Head of caudate nucleus (tissue), 42 donors: ENCODE data around the gene PERM1.

Experiments
- DNase-seq, 42 donors: peaks; one replicate each; pipeline versions ENCODE4 v3.0.0 to v3.0.0-alpha.2; 2020 to 2021; ENCODE audit warnings: mixed read lengths in 7 of 42
- intact Hi-C: fragments of 100-400 bp; cut with DNase I; formaldehyde crosslinking; loops from one replicate; pipeline ENCODE4 v1.15.0; 2022

Gene PERM1

DNA sequence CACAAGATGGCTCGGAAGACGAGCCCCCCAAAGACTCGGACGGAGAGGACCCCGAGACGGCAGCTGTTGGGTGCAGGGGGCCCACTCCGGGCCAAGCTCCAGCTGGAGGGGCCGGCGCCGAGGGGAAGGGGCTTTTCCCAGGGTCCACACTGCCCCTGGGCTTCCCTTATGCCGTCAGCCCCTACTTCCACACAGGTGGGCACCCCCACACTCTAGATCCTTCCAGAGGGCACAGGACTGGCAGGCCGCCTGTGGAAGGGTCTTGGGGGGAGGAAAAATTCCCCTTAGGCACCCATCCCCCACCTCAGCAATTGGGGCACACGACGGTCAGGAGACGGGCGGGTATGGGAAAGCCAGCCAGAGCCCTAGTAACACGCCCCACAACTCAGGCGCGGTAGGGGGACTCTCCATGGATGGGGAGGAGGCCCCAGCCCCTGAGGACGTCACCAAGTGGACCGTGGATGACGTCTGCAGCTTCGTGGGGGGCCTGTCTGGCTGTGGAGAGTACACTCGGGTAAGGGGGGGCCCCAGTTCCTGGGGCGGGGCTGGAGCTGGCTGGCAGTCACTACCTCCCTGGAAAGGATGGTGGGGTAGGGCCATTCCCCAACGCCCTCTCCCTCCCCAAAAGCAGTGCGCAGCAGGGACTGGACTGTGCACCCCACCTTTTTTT is 38.9 kb downstream of the PERM1 start:
- no peak for DNase-seq
- intact Hi-C loops, result no loop called here

GRCh38 chr1:942411-942821 is 39.5 kb downstream of the PERM1 start:
- DNase-seq, result no peak

GRCh38 chr1:941588-942383 is 40.1 kb downstream of the PERM1 start:
- peak in 7 of 42 donors; percentile 27 to 53 (median 38) for DNase-seq

More at GRCh38 chr1:942411-942821, 39.5 kb downstream of the PERM1 start:
- intact Hi-C loops, result no loop called here

DNA sequence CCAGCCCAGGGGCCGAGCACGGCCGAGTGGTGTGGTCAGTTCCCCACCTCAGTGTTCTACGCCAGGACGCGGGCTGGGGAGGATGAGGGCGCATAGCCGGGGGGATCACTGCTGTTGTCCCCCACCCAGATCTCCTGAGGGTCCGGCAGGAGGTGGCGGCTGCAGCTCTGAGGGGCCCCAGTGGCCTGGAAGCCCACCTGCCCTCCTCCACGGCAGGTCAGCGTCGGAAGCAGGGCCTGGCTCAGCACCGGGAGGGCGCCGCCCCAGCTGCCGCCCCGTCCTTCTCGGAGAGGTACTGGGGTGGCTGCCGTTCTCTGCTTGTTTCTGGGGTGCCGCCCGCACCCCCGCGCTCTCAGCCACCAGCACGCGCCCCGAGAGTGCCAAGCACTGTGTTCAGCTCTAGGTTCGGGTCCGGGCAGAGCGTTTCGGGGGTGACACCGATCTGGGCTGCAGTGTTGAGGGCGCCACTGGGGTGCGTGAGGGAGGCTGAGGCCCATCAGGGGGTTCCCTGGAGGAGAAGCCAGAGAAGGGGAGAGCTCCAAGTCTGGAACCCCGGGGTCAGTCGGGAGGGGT is 40.8 kb downstream of the PERM1 start:
- intact Hi-C loops, result no loop called here
- no peak for DNase-seq

More at GRCh38 chr1:941588-942383, 40.1 kb downstream of the PERM1 start:
- intact Hi-C loops, result no loop called here

GRCh38 chr1:940107-941014 is 41.5 kb downstream of the PERM1 start:
- intact Hi-C loops, result no loop called here

GRCh38 chr1:939511-940106 is 42.3 kb downstream of the PERM1 start:
- DNase-seq, result no peak
- intact Hi-C loops, result no loop called here

More at GRCh38 chr1:940107-941014, 41.5 kb downstream of the PERM1 start:
- peak in 35 of 42 donors; percentile 16 to 72 (median 48) for DNase-seq

DNA sequence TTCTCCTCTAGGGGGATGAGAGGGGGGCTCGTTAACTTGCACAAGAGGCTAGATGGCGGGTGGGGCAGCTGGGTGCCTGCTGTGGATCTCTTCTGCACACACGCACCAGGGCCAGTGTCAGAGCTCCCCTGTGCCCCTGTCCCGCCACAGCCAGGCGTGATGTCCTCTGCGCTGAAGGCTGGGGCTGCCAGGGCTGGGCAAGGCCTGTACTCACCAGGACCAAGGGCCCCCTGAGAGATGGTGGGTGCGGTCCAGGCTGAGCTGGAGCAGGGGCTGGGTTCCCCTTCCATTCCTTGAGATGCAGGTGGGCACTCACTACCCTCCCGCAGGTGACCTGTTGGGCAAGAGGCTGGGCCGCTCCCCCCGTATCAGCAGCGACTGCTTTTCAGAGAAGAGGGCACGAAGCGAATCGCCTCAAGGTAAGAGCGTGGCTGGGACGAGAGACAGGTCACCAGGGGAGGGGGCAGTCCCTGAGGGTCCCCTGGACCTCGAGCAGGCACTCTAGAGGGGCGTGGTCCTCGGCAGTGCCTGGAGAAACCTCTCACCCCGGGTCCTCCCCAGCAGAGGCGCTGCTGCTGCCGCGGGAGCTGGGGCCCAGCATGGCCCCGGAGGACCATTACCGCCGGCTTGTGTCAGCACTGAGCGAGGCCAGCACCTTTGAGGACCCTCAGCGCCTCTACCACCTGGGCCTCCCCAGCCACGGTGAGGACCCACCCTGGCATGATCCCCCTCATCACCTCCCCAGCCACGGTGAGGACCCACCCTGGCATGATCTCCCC is 43.0 kb downstream of the PERM1 start:
- no peak for DNase-seq
- intact Hi-C loops, result no loop called here

GRCh38 chr1:938088-938683 is 43.7 kb downstream of the PERM1 start:
- DNase-seq, result no peak
- intact Hi-C loops, result no loop called here

DNA sequence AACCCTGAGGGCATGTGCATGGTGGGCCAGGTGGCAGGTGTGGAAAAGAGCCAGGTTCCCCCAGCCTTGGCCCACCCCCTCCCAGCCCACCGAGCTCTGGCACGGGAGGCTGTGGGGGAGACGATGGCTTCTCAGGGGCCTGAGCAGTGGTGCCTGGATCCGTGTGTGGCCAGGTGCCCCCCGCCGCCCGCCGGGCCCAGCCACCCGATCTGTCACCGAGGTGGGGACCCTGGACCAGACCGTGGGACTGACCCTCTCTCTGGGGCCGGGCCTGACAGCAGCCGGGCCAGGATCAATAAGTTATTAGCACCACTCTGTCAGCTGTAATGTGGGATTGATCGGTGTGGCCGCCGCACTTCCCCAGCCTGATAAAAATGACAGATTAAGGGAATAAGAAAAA is 44.4 kb downstream of the PERM1 start:
- intact Hi-C loops, result no loop called here
- no peak for DNase-seq

DNA sequence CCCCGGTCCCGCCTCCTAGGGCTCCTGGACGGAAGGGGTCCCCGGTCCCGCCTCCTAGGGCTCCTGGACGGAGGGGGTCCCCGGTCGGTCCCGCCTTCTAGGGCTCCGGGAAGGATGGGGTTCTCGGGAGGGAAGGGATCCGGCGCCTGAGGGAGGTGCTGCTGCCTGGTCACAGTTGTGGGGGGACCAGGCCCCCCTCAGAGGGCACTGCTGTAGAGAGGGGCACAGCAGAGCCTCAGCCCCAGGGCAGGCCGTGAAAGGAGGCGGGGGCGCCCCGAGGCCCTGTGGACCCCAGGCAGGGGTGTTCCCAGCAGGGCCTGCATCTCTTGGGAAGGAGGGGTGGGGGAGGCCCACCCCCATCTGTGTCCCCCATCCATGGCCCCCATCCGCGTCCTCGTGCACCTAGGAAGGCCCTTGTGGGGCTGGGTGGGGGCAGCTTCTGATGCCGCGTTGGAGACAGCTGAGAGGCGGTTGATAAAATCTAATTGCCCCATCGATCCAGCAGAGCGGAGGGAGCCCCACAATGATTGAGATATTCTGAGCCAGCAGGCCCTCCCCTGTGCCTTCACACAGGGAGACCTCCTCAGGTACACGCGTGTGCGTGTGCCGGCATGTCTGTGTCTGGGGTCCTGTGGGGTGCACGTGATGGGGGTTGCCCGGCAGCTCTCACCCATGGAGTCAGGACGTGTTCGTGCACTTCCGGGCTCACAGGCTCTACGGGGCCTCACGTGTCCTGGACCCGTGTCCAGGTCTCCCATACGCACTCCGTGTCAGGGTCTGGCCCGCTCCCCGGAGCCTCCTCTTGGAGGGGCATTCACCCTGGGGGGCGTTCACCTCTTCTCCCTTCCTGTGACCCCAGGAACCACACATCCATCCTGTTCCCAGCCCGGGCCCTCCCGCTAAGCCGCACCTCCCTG is 45.3 kb downstream of the PERM1 start:
- intact Hi-C loops, result no loop called here
- DNase-seq, result no peak

DNA sequence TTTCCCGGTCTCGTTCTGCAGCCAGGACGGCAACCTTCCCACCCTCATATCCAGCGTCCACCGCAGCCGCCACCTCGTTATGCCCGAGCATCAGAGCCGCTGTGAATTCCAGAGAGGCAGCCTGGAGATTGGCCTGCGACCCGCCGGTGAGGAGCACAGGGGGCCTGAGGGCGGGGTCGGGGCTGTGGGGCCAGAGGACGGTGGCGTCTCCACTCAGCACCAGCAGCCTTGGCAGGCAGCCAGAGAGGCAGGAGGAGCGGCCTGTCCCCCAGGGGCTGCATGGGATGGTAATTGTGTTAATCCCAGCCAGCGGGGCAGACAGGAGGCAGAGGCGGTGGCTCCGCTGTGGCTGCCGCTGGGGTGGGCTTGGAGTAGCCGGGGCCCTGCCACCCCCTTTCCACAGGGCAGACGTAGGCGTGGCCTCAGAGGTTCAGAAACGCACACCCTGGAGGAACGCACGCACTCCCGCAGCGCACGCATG is 46.1 kb downstream of the PERM1 start:
- peak in 6 of 42 donors; percentile 35 to 63 (median 47) for DNase-seq
- intact Hi-C loops, result no loop called here

DNA sequence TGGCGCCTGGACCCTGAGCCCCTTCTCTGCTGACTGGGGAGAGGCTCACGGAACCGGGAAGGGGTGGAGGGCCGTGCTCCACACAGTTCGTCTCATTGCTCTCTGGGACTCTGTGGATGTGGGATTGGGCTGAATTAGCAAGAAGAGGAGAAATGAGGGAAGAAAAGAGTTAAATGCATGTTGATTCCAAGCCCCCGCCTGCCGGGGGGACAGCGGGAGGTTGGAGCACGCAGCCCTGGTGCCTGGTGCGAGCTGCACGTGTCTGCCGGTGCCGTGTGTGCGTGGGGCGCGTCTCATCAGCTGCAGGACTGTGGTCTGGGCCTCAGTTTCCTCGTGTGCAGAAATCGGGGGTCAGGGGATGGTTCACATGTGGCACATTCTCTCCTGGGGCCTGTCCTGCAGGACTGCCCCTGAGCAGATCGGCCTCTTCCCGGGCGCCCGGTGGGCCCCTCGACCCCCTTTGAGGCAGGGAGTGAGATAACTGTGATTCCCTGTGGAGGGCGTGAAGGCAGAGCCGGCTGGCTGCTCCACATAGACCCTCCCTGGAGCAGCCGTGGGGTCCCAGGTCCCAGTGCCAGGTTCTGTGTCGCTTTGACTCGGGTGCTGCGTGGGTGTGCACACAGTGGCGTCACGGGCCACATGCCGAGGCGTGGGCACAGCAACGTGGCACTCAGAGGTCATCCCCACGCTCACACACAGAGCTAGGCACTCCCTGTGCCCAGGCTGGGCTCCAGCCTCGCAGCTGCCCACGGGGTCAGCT is 46.7 kb downstream of the PERM1 start:
- intact Hi-C loops, result no loop called here
- peak in 31 of 42 donors; percentile 25 to 76 (median 51) for DNase-seq

DNA sequence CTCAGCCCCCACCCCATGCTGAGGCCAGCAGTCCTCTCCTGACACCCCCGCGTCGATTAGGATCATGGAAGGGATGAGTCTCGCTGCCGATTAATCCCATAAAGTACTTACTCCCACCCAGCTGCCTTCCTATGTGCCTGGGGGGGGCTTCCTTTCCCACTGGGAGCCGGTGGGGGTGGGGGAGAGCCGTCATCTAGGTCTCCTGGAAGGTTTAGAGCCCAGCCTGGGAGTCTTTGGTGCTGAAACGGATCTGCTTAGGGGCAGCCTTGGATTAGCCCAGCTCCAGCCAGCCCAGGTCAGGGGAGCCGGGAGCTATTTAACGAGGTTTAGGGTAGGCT is 48.3 kb downstream of the PERM1 start:
- DNase-seq, result no peak
- intact Hi-C loops, result no loop called here

DNA sequence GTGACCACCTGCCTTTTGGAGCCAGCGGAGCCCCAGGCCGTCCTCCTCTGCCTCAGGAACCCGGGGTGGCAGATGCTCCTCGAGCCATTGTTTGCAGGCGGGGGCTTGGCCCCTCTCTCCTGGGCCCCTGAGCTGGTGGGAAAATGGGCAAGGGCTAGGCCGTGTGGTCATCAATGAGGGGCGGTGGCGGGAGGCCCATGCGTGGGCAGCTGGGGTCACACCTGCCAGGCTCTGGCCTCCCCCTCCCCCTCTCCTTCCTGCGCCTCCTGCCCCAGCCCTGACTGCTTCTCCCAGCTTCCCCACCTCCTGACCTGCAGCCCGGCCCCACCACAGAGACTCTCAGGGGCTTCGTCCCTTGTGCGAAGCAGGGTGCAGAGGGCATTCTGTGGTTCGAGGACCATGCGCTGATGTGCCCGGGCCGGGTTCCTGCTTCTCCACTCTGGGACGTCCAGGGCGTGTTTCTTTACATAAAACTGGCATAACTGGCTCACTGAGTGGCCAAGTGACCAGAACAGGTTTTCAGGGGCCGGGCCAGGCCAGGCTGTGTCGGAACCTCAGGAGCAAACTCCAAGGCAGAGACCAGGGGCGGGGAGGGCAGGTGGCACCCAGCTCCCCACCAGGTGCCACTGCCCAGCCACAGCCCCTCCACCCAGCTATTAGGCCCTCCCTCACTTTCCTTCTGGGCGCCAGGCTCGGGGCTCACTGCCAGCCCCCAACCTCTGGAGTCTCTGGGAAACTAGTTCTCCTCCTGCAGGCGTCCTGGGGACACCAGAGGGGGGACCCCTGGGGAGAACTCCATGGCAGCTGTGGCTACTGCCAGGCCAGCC is 48.9 kb downstream of the PERM1 start:
- intact Hi-C loops, result no loop called here
- no peak for DNase-seq

DNA sequence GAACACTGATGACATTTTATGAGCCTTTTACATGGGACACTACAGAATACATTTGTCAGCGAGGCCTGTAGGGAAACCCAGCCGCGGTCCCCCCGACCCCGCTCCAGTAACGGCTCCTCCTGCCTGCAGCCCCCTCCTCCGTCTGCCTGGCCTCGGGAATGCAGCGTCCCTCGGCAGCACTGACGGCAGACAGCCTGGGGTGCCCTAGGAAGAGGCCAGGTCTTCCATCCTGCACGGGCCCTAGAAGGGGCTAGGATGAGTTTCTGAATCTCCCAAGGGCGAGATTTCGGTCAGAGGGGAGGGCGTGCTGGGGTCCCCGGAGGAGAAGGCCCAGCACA is 49.8 kb downstream of the PERM1 start:
- DNase-seq, result no peak
- intact Hi-C loops, result no loop called here
